ENCODE results near the gene TRIM66. TPM values are rescaled to one million over a fixed set of nuclear protein-coding genes. Genes with fewer than 3 reads are reported as not detected.

The TRIM66 gene
- total and polyA plus RNA-seq, 9 of the 15 experiments (the other 6 are each of a cell fraction or from before 2014, with no cell fraction given), result 1.1 to 7.3 (median 4.9) TPM

DNA sequence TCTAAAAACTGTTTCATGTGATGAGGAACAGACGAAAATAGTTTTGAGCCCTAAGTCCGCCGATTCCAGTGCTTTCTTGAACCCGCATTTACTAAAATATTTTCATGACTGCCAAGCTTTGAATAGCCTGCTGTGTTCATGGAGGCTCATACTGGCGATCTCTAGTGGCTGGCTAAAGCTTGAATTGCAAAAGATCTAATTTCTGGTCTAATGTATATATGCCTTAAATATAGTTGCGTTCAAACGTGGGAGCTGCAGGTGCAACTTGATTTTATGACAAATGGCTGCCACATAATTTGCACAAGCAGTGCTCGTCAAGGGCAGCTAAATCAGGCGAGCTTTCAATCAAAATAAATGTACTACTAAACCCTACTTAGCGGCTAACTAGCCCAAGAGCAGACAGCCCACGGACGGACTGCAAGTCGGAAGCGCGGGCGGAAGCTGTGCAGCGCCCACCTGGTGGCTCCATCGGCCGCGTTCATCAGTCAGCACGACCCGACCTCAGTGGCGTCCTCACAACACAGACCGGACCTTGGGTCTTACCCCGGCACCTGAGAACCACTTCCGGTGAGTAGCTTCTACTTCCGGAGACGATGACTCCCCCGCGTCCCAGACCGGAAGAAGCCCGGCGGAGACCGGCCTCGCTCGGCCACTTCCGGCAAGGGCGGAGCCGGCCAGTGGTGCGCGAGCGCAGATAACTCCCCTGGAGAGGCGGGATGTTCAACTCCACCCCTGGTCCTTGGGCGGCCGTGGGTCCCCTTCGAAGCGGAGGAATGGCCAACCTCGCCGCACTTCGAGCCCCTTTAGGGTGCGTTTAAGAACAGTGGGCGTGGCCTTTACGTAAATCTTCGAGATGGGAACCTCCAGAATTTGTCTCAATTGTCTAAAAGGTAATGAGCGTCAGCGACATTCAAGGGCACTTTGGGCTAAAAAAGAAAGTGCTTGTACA lies 6.2 kb upstream of the TRIM66 start (continued):
- TF ChIP-seq ETV6 (IDR thresholded peaks at IDR 0.05; ENCODE audit: borderline replicate concordance in 1 of 2, low read depth in 2 of 2, low read length in 1 of 2), result peak; percentile 91 to 96
- TF ChIP-seq ETV6 (CRISPR knock-in tag; IDR thresholded peaks at IDR 0.05; ENCODE audit: borderline replicate concordance), result no peak
- peak; percentile 92 for TF ChIP-seq POLR2H (tag; IDR thresholded peaks at IDR 0.05; ENCODE audit: low read depth)
- TF ChIP-seq PPARD (CRISPR knock-in tag; IDR thresholded peaks at IDR 0.05), result no peak
- peak; percentile 57 for TF ChIP-seq MBD2 (IDR thresholded peaks at IDR 0.05; ENCODE audit: borderline replicate concordance, low read depth)
- TF ChIP-seq, protein P1, sequence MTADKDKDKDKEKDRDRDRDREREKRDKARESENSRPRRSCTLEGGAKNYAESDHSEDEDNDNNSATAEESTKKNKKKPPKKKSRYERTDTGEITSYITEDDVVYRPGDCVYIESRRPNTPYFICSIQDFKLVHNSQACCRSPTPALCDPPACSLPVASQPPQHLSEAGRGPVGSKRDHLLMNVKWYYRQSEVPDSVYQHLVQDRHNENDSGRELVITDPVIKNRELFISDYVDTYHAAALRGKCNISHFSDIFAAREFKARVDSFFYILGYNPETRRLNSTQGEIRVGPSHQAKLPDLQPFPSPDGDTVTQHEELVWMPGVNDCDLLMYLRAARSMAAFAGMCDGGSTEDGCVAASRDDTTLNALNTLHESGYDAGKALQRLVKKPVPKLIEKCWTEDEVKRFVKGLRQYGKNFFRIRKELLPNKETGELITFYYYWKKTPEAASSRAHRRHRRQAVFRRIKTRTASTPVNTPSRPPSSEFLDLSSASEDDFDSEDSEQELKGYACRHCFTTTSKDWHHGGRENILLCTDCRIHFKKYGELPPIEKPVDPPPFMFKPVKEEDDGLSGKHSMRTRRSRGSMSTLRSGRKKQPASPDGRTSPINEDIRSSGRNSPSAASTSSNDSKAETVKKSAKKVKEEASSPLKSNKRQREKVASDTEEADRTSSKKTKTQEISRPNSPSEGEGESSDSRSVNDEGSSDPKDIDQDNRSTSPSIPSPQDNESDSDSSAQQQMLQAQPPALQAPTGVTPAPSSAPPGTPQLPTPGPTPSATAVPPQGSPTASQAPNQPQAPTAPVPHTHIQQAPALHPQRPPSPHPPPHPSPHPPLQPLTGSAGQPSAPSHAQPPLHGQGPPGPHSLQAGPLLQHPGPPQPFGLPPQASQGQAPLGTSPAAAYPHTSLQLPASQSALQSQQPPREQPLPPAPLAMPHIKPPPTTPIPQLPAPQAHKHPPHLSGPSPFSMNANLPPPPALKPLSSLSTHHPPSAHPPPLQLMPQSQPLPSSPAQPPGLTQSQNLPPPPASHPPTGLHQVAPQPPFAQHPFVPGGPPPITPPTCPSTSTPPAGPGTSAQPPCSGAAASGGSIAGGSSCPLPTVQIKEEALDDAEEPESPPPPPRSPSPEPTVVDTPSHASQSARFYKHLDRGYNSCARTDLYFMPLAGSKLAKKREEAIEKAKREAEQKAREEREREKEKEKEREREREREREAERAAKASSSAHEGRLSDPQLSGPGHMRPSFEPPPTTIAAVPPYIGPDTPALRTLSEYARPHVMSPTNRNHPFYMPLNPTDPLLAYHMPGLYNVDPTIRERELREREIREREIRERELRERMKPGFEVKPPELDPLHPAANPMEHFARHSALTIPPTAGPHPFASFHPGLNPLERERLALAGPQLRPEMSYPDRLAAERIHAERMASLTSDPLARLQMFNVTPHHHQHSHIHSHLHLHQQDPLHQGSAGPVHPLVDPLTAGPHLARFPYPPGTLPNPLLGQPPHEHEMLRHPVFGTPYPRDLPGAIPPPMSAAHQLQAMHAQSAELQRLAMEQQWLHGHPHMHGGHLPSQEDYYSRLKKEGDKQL (CRISPR knock-in tag; IDR thresholded peaks at IDR 0.05; ENCODE audit: borderline replicate concordance), result no peak
- TF ChIP-seq, protein P2, sequence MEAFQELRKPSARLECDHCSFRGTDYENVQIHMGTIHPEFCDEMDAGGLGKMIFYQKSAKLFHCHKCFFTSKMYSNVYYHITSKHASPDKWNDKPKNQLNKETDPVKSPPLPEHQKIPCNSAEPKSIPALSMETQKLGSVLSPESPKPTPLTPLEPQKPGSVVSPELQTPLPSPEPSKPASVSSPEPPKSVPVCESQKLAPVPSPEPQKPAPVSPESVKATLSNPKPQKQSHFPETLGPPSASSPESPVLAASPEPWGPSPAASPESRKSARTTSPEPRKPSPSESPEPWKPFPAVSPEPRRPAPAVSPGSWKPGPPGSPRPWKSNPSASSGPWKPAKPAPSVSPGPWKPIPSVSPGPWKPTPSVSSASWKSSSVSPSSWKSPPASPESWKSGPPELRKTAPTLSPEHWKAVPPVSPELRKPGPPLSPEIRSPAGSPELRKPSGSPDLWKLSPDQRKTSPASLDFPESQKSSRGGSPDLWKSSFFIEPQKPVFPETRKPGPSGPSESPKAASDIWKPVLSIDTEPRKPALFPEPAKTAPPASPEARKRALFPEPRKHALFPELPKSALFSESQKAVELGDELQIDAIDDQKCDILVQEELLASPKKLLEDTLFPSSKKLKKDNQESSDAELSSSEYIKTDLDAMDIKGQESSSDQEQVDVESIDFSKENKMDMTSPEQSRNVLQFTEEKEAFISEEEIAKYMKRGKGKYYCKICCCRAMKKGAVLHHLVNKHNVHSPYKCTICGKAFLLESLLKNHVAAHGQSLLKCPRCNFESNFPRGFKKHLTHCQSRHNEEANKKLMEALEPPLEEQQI (IDR thresholded peaks at IDR 0.05), result no peak
- no peak for TF ChIP-seq ZNF12 (CRISPR knock-in tag; IDR thresholded peaks at IDR 0.05)
- TF ChIP-seq MCM2 (IDR thresholded peaks at IDR 0.05; ENCODE audit: low read depth), result no peak
- TF ChIP-seq E2F3 (CRISPR knock-in tag; IDR thresholded peaks at IDR 0.05), result no peak
- TF ChIP-seq, protein P3, sequence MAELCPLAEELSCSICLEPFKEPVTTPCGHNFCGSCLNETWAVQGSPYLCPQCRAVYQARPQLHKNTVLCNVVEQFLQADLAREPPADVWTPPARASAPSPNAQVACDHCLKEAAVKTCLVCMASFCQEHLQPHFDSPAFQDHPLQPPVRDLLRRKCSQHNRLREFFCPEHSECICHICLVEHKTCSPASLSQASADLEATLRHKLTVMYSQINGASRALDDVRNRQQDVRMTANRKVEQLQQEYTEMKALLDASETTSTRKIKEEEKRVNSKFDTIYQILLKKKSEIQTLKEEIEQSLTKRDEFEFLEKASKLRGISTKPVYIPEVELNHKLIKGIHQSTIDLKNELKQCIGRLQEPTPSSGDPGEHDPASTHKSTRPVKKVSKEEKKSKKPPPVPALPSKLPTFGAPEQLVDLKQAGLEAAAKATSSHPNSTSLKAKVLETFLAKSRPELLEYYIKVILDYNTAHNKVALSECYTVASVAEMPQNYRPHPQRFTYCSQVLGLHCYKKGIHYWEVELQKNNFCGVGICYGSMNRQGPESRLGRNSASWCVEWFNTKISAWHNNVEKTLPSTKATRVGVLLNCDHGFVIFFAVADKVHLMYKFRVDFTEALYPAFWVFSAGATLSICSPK (IDR thresholded peaks at IDR 0.05; ENCODE audit: borderline replicate concordance), result no peak
- TF ChIP-seq, protein P4, sequence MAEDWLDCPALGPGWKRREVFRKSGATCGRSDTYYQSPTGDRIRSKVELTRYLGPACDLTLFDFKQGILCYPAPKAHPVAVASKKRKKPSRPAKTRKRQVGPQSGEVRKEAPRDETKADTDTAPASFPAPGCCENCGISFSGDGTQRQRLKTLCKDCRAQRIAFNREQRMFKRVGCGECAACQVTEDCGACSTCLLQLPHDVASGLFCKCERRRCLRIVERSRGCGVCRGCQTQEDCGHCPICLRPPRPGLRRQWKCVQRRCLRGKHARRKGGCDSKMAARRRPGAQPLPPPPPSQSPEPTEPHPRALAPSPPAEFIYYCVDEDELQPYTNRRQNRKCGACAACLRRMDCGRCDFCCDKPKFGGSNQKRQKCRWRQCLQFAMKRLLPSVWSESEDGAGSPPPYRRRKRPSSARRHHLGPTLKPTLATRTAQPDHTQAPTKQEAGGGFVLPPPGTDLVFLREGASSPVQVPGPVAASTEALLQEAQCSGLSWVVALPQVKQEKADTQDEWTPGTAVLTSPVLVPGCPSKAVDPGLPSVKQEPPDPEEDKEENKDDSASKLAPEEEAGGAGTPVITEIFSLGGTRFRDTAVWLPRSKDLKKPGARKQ (CRISPR knock-in tag; IDR thresholded peaks at IDR 0.05), result no peak
- TF ChIP-seq SRSF7 (optimal IDR thresholded peaks at IDR 0.05; ENCODE audit: low read depth, low read length), result no peak
- 0 out of 2 replicates have a peak, but pooled peaks have one; percentile 80 for TF ChIP-seq ZFPM2 (CRISPR knock-in tag; IDR thresholded peaks at IDR 0.05)

Data from K562 (cell line).